ENCODE data around the gene RBP4.

The RBP4 gene

GRCh38 chr10:93568105-93568390 lies 33.0 kb downstream of the RBP4 start:
- Histone ChIP-seq H2BK15ac (replicated peaks; ENCODE audit: low read depth) (no peak overlapping the region), H3K23ac (ENCODE audit: low read length) (no peak overlapping the region), H2AK5ac (ENCODE audit: low read length) (no peak overlapping the region), H3K79me1 (ENCODE audit: low read length) (no peaks in the 10 kb centered on the region), H3K18ac (ENCODE audit: low read length) (no peak overlapping the region), H3K27ac (ENCODE audit: low read depth, low read length) (no peak overlapping the region), H3K79me2 (ENCODE audit: control insufficient read depth, insufficient read depth, low read length) (no peaks in the 10 kb centered on the region), H2BK120ac (ENCODE audit: low read depth, low read length) (no peak overlapping the region), H4K8ac (ENCODE audit: low read depth, low read length) (no peak overlapping the region), H3K4ac (ENCODE audit: low read depth, low read length) (no peak overlapping the region), H3K36me3 (ENCODE audit: control insufficient read depth, insufficient read depth, low read length) (no peaks in the 10 kb centered on the region), H4K5ac (ENCODE audit: low read length) (no peak overlapping the region), H3K4me2 (ENCODE audit: low read length) (no peak overlapping the region), H3K9ac (ENCODE audit: low read length) (no peak overlapping the region), H3K56ac (ENCODE audit: low read length) (peak overlapping the region; percentile 15), H3K4me1 (ENCODE audit: control insufficient read depth, low read depth, low read length) (peaks cover 5% of the 10 kb centered on the region), H3K27me3 (ENCODE audit: insufficient read depth, low read length, poor library complexity) (peaks cover 29% of the 10 kb centered on the region), H2BK5ac (ENCODE audit: low read length) (no peak overlapping the region), H3K4me3 (ENCODE audit: low read length) (no peak overlapping the region)
- no CpG with 5 or more reads among the region's 21 CpGs for WGBS (ENCODE audit: extremely low coverage, insufficient coverage, low lambda C conversion rate)
- no peak for DNase-seq

GRCh38 chr10:93567277-93568104 lies 33.5 kb downstream of the RBP4 start:
- H3K79me1 ChIP-seq (ENCODE audit: low read length): no peaks in the 10 kb centered on the region
- H4K8ac ChIP-seq (ENCODE audit: low read depth, low read length): no peak overlapping the region
- H3K36me3 ChIP-seq (ENCODE audit: control insufficient read depth, insufficient read depth, low read length): no peaks in the 10 kb centered on the region
- no peak overlapping the region for H3K4me2 ChIP-seq (ENCODE audit: low read length)
- no peak overlapping the region for H3K27ac ChIP-seq (ENCODE audit: low read depth, low read length)
- no peak overlapping the region for H2BK120ac ChIP-seq (ENCODE audit: low read depth, low read length)
- DNase-seq: no peak
- no peak overlapping the region for H2BK5ac ChIP-seq (ENCODE audit: low read length)
- no peak overlapping the region for H3K56ac ChIP-seq (ENCODE audit: low read length)
- H2BK15ac ChIP-seq (replicated peaks; ENCODE audit: low read depth): no peak overlapping the region
- no peak overlapping the region for H3K23ac ChIP-seq (ENCODE audit: low read length)
- peaks cover 29% of the 10 kb centered on the region for H3K27me3 ChIP-seq (ENCODE audit: insufficient read depth, low read length, poor library complexity)
- H3K9ac ChIP-seq (ENCODE audit: low read length): no peak overlapping the region
- H2AK5ac ChIP-seq (ENCODE audit: low read length): no peak overlapping the region
- no peak overlapping the region for H3K18ac ChIP-seq (ENCODE audit: low read length)
- no peak overlapping the region for H3K4ac ChIP-seq (ENCODE audit: low read depth, low read length)
- H3K79me2 ChIP-seq (ENCODE audit: control insufficient read depth, insufficient read depth, low read length): no peaks in the 10 kb centered on the region
- no peak overlapping the region for H4K5ac ChIP-seq (ENCODE audit: low read length)
- H3K4me3 ChIP-seq (ENCODE audit: low read length): no peak overlapping the region
- no CpG with 5 or more reads among the region's 33 CpGs for WGBS (ENCODE audit: extremely low coverage, insufficient coverage, low lambda C conversion rate)
- peaks cover 4% of the 10 kb centered on the region for H3K4me1 ChIP-seq (ENCODE audit: control insufficient read depth, low read depth, low read length)

- no CpG with 5 or more reads among the region's 85 CpGs for WGBS (ENCODE audit: extremely low coverage, insufficient coverage, low lambda C conversion rate)
- no peak within 1 kb of the TSS for H3K4ac ChIP-seq (ENCODE audit: low read depth, low read length)
- peak; percentile 49 for DNase-seq
Observed at GRCh38 chr10:93566435-93567276, 34.4 kb downstream of the RBP4 start, which contains the start of gene FFAR4. FFAR4 (plus strand) TSS chr10:93566665; CDS start chr10:93566721, 56 bp downstream.

GRCh38 chr10:93565446-93565845 lies 35.6 kb downstream of the RBP4 start:
- no peak overlapping the region for H4K5ac ChIP-seq (ENCODE audit: low read length)
- H3K56ac ChIP-seq (ENCODE audit: low read length): no peak overlapping the region
- DNase-seq: no peak
- H3K4me3 ChIP-seq (ENCODE audit: low read length): no peak overlapping the region
- no CpG with 5 or more reads among the region's 3 CpGs for WGBS (ENCODE audit: extremely low coverage, insufficient coverage, low lambda C conversion rate)
- H3K4me1 ChIP-seq (ENCODE audit: control insufficient read depth, low read depth, low read length): no peaks in the 10 kb centered on the region
- H3K4me2 ChIP-seq (ENCODE audit: low read length): no peak overlapping the region
- no peaks in the 10 kb centered on the region for H3K79me2 ChIP-seq (ENCODE audit: control insufficient read depth, insufficient read depth, low read length)
- no peaks in the 10 kb centered on the region for H3K36me3 ChIP-seq (ENCODE audit: control insufficient read depth, insufficient read depth, low read length)
- no peak overlapping the region for H3K4ac ChIP-seq (ENCODE audit: low read depth, low read length)
- no peak overlapping the region for H3K27ac ChIP-seq (ENCODE audit: low read depth, low read length)
- H3K18ac ChIP-seq (ENCODE audit: low read length): no peak overlapping the region
- no peak overlapping the region for H3K23ac ChIP-seq (ENCODE audit: low read length)
- H3K79me1 ChIP-seq (ENCODE audit: low read length): no peaks in the 10 kb centered on the region
- H2BK120ac ChIP-seq (ENCODE audit: low read depth, low read length): no peak overlapping the region
- H4K8ac ChIP-seq (ENCODE audit: low read depth, low read length): no peak overlapping the region
- peaks cover 29% of the 10 kb centered on the region for H3K27me3 ChIP-seq (ENCODE audit: insufficient read depth, low read length, poor library complexity)
- H2AK5ac ChIP-seq (ENCODE audit: low read length): no peak overlapping the region
- H2BK5ac ChIP-seq (ENCODE audit: low read length): no peak overlapping the region
- H2BK15ac ChIP-seq (replicated peaks; ENCODE audit: low read depth): no peak overlapping the region
- H3K9ac ChIP-seq (ENCODE audit: low read length): no peak overlapping the region

More at GRCh38 chr10:93566435-93567276, 34.4 kb downstream of the RBP4 start, which contains the start of gene FFAR4:
- H2BK120ac ChIP-seq (ENCODE audit: low read depth, low read length): no peak within 1 kb of the TSS
- H3K4me2 ChIP-seq (ENCODE audit: low read length): peak within 1 kb of the TSS; percentile 89
- H3K27ac ChIP-seq (ENCODE audit: low read depth, low read length): no peak within 1 kb of the TSS
- H3K79me2 ChIP-seq (ENCODE audit: control insufficient read depth, insufficient read depth, low read length): no peaks in the 10 kb centered on the region
- H2BK15ac ChIP-seq (replicated peaks; ENCODE audit: low read depth): no peak within 1 kb of the TSS
- H3K4me3 ChIP-seq (ENCODE audit: low read length): peak within 1 kb of the TSS; percentile 26
- H3K27me3 ChIP-seq (ENCODE audit: insufficient read depth, low read length, poor library complexity): peaks cover 29% of the 10 kb centered on the region
- no peaks in the 10 kb centered on the region for H3K4me1 ChIP-seq (ENCODE audit: control insufficient read depth, low read depth, low read length)
- H3K56ac ChIP-seq (ENCODE audit: low read length): peak within 1 kb of the TSS; percentile 60
- H3K79me1 ChIP-seq (ENCODE audit: low read length): no peaks in the 10 kb centered on the region
- H3K23ac ChIP-seq (ENCODE audit: low read length): peak within 1 kb of the TSS; percentile 66
- H3K18ac ChIP-seq (ENCODE audit: low read length): no peak within 1 kb of the TSS
- H2AK5ac ChIP-seq (ENCODE audit: low read length): no peak within 1 kb of the TSS
- no peak within 1 kb of the TSS for H4K5ac ChIP-seq (ENCODE audit: low read length)
- no peak within 1 kb of the TSS for H4K8ac ChIP-seq (ENCODE audit: low read depth, low read length)
- H2BK5ac ChIP-seq (ENCODE audit: low read length): no peak within 1 kb of the TSS
- H3K9ac ChIP-seq (ENCODE audit: low read length): peak within 1 kb of the TSS; percentile 16
- no peaks in the 10 kb centered on the region for H3K36me3 ChIP-seq (ENCODE audit: control insufficient read depth, insufficient read depth, low read length)

GRCh38 chr10:93560541-93560940 lies 40.5 kb downstream of the RBP4 start:
- no CpG with 5 or more reads among the region's 6 CpGs for whole genome bisulfite sequencing (ENCODE audit: extremely low coverage, insufficient coverage, low lambda C conversion rate)
- H3K4ac ChIP-seq (ENCODE audit: low read depth, low read length): no peak overlapping the region
- no peak overlapping the region for H4K8ac ChIP-seq (ENCODE audit: low read depth, low read length)
- no peak overlapping the region for H2BK5ac ChIP-seq (ENCODE audit: low read length)
- no peak overlapping the region for H4K5ac ChIP-seq (ENCODE audit: low read length)
- no peak overlapping the region for H2BK120ac ChIP-seq (ENCODE audit: low read depth, low read length)
- no peaks in the 10 kb centered on the region for H3K4me1 ChIP-seq (ENCODE audit: control insufficient read depth, low read depth, low read length)
- H3K23ac ChIP-seq (ENCODE audit: low read length): no peak overlapping the region
- no peak overlapping the region for H3K4me2 ChIP-seq (ENCODE audit: low read length)
- no peaks in the 10 kb centered on the region for H3K79me2 ChIP-seq (ENCODE audit: control insufficient read depth, insufficient read depth, low read length)
- no peak overlapping the region for H3K18ac ChIP-seq (ENCODE audit: low read length)
- DNase-seq: no peak
- no peak overlapping the region for H2BK15ac ChIP-seq (replicated peaks; ENCODE audit: low read depth)
- no peak overlapping the region for H3K27ac ChIP-seq (ENCODE audit: low read depth, low read length)
- H3K4me3 ChIP-seq (ENCODE audit: low read length): no peak overlapping the region
- H3K79me1 ChIP-seq (ENCODE audit: low read length): no peaks in the 10 kb centered on the region
- no peaks in the 10 kb centered on the region for H3K27me3 ChIP-seq (ENCODE audit: insufficient read depth, low read length, poor library complexity)
- no peak overlapping the region for H3K9ac ChIP-seq (ENCODE audit: low read length)
- H2AK5ac ChIP-seq (ENCODE audit: low read length): no peak overlapping the region
- no peak overlapping the region for H3K56ac ChIP-seq (ENCODE audit: low read length)
- H3K36me3 ChIP-seq (ENCODE audit: control insufficient read depth, insufficient read depth, low read length): no peaks in the 10 kb centered on the region
